H7 (cell line): ENCODE measurements around the gene SLAMF9. TPM values are rescaled to one million over a fixed set of nuclear protein-coding genes. Genes with fewer than 3 reads are reported as not detected.

Source experiments
- DNase-seq: peaks from one replicate; pipeline ENCODE4 v3.0.0; 2012
- H3K27me3 ChIP-seq: 2 replicates; pipeline ENCODE4 v1.6.0; 2011; ENCODE audit warnings: mild to moderate bottlenecking, low read length; ENCODE audit not compliant: control insufficient read depth, insufficient read depth
- H3K36me3 ChIP-seq: replicated peaks from 2 replicates; pipeline ENCODE4 v1.5.1; 2011; ENCODE audit warnings: low read length; ENCODE audit not compliant: control insufficient read depth, insufficient read depth
- H3K4me3 ChIP-seq: 2 replicates; pipeline ENCODE4 v1.5.1; 2011; ENCODE audit warnings: low read depth, mild to moderate bottlenecking, control low read depth, low read length, moderate library complexity; ENCODE audit not compliant: insufficient read depth
- total RNA-seq: library from RNA; depleted of rRNA; stranded (reverse); fragments of >200 nt; shearing (Covaris generic); gene quantifications from 2 replicates; pipeline ENCODE4 v1.2.3, GENCODE V29; 2014

Gene SLAMF9
- total RNA-seq, 1 experiment from 2014 or later, result not detected

- Histone ChIP-seq H3K27me3 (no peaks in the 10 kb centered on the region; the same call in 1 of the 2 replicates), H3K36me3 (no peaks in the 10 kb centered on the region), H3K4me3 (no peak overlapping the region)
- no peak for DNase-seq
Measured at GRCh38 chr1:159983681-159984080, 29.6 kb upstream of the SLAMF9 start.

- no peaks in the 10 kb centered on the region for H3K36me3 ChIP-seq
- no peak for DNase-seq
- H3K27me3 ChIP-seq, result no peaks in the 10 kb centered on the region; the same call in 1 of the 2 replicates
- no peak overlapping the region for H3K4me3 ChIP-seq
Measured at GRCh38 chr1:159982280-159982679, 28.2 kb upstream of the SLAMF9 start.

- Histone ChIP-seq H3K27me3 (no peaks in the 10 kb centered on the region; the same call in 1 of the 2 replicates), H3K4me3 (no peak overlapping the region), H3K36me3 (no peaks in the 10 kb centered on the region)
- DNase-seq, result no peak
Measured at GRCh38 chr1:159981351-159982055, 27.5 kb upstream of the SLAMF9 start.

- DNase-seq, result no peak
- Histone ChIP-seq H3K27me3 (no peaks in the 10 kb centered on the region; the same call in 1 of the 2 replicates), H3K36me3 (no peaks in the 10 kb centered on the region), H3K4me3 (no peak overlapping the region)
Measured at GRCh38 chr1:159980786-159981185, 26.7 kb upstream of the SLAMF9 start.

GRCh38 chr1:159980076-159980475 is 26.0 kb upstream of the SLAMF9 start:
- no peak for DNase-seq
- no peaks in the 10 kb centered on the region for H3K36me3 ChIP-seq
- no peak overlapping the region for H3K4me3 ChIP-seq
- no peaks in the 10 kb centered on the region; the same call in 1 of the 2 replicates for H3K27me3 ChIP-seq

GRCh38 chr1:159979257-159979656 is 25.2 kb upstream of the SLAMF9 start:
- DNase-seq, result no peak
- Histone ChIP-seq H3K4me3 (no peak overlapping the region), H3K27me3 (peaks cover 4% of the 10 kb centered on the region; the same call in 1 of the 2 replicates)

GRCh38 chr1:159978107-159978398 is 24.0 kb upstream of the SLAMF9 start:
- no peak for DNase-seq
- Histone ChIP-seq H3K4me3 (no peak overlapping the region), H3K36me3 (no peaks in the 10 kb centered on the region), H3K27me3 (peaks cover 4% of the 10 kb centered on the region; the same call in 1 of the 2 replicates)

More at GRCh38 chr1:159979257-159979656, 25.2 kb upstream of the SLAMF9 start:
- no peaks in the 10 kb centered on the region for H3K36me3 ChIP-seq

- Histone ChIP-seq H3K36me3 (no peaks in the 10 kb centered on the region), H3K27me3 (peaks cover 4% of the 10 kb centered on the region; the same call in 1 of the 2 replicates), H3K4me3 (no peak overlapping the region)
- DNase-seq, result no peak
Measured at GRCh38 chr1:159977364-159978106, 23.5 kb upstream of the SLAMF9 start.

GRCh38 chr1:159974350-159974965 is 20.4 kb upstream of the SLAMF9 start:
- Histone ChIP-seq H3K27me3 (peaks cover 4% of the 10 kb centered on the region; the same call in 1 of the 2 replicates), H3K36me3 (no peaks in the 10 kb centered on the region), H3K4me3 (no peak overlapping the region)
- DNase-seq, result no peak

GRCh38 chr1:159973350-159973940 is 19.4 kb upstream of the SLAMF9 start:
- peaks cover 4% of the 10 kb centered on the region; the same call in 1 of the 2 replicates for H3K27me3 ChIP-seq
- DNase-seq, result no peak

GRCh38 chr1:159972443-159973205 is 18.6 kb upstream of the SLAMF9 start:
- DNase-seq, result no peak
- Histone ChIP-seq H3K4me3 (no peak overlapping the region), H3K36me3 (no peaks in the 10 kb centered on the region)

More at GRCh38 chr1:159973350-159973940, 19.4 kb upstream of the SLAMF9 start:
- Histone ChIP-seq H3K4me3 (no peak overlapping the region), H3K36me3 (no peaks in the 10 kb centered on the region)

GRCh38 chr1:159970932-159971342 is 16.9 kb upstream of the SLAMF9 start:
- DNase-seq, result no peak
- no peak overlapping the region for H3K4me3 ChIP-seq
- H3K27me3 ChIP-seq, result peaks cover 4% of the 10 kb centered on the region; the same call in 1 of the 2 replicates
- H3K36me3 ChIP-seq, result no peaks in the 10 kb centered on the region

More at GRCh38 chr1:159972443-159973205, 18.6 kb upstream of the SLAMF9 start:
- peaks cover 4% of the 10 kb centered on the region; the same call in 1 of the 2 replicates for H3K27me3 ChIP-seq

- Histone ChIP-seq H3K4me3 (no peak overlapping the region), H3K27me3 (no peaks in the 10 kb centered on the region; the same call in none of the 2 replicates), H3K36me3 (no peaks in the 10 kb centered on the region)
- no peak for DNase-seq
Measured at GRCh38 chr1:159968901-159969300, 14.9 kb upstream of the SLAMF9 start.

GRCh38 chr1:159965263-159965662 is 11.2 kb upstream of the SLAMF9 start:
- Histone ChIP-seq H3K36me3 (no peaks in the 10 kb centered on the region), H3K4me3 (no peak overlapping the region), H3K27me3 (no peaks in the 10 kb centered on the region; the same call in none of the 2 replicates)
- no peak for DNase-seq
